GM12878 (cell line): ENCODE data around the gene NRXN3.

Source experiments
- BHLHE40 ChIP-seq, 2 experiments: fragments of 450-650 bp in 1 of 2; IDR thresholded peaks; 2 replicates each; pipeline ENCODE4 v1.6.1; 2011 to 2017; ENCODE audit warnings: low read depth in 2 of 2, borderline replicate concordance in 1 of 2, improper control_type of control experiment in 1 of 2, low read length in 1 of 2, mild to moderate bottlenecking in 1 of 2
- CBX5 ChIP-seq: sonication (generic); IDR thresholded peaks from 2 replicates; pipeline ENCODE4 v1.6.1; 2016; ENCODE audit warnings: low read depth, moderate library complexity, mild to moderate bottlenecking, inconsistent platforms
- EZH2 ChIP-seq: IDR thresholded peaks from 2 replicates; pipeline ENCODE4 v1.6.1; 2012; ENCODE audit warnings: low read depth, mild to moderate bottlenecking, control low read depth, inconsistent platforms, low read length, borderline replicate concordance; ENCODE audit not compliant: control insufficient read depth
- KLF5 ChIP-seq: fragments of 450-650 bp; IDR thresholded peaks from 2 replicates; pipeline ENCODE4 v1.6.1; 2014; ENCODE audit warnings: mild to moderate bottlenecking; ENCODE audit not compliant: partially characterized antibody
- RAD21 ChIP-seq: IDR thresholded peaks from 2 replicates; pipeline ENCODE4 v1.6.1; 2011; ENCODE audit warnings: mild to moderate bottlenecking, low read depth, low read length, moderate library complexity; ENCODE audit not compliant: insufficient read depth
- SRF ChIP-seq, 2 experiments: IDR thresholded peaks; 2 replicates each; pipeline ENCODE4 v1.6.1; 2011; ENCODE audit warnings: low read depth in 2 of 2, low read length in 2 of 2, mild to moderate bottlenecking in 1 of 2, moderate library complexity in 1 of 2
- TAF1 ChIP-seq: IDR thresholded peaks from 2 replicates; pipeline ENCODE4 v1.6.1; 2011; ENCODE audit warnings: mild to moderate bottlenecking, low read depth, low read length, borderline replicate concordance
- TARDBP ChIP-seq: IDR thresholded peaks from 2 replicates; pipeline ENCODE4 v1.6.1; 2016; ENCODE audit warnings: borderline replicate concordance
- TCF12 ChIP-seq: IDR thresholded peaks from 2 replicates; pipeline ENCODE4 v1.6.1; 2011; ENCODE audit warnings: low read depth, mild to moderate bottlenecking, low read length
- ZNF24 ChIP-seq: fragments of 450-650 bp; IDR thresholded peaks from 2 replicates; pipeline ENCODE4 v1.6.1; 2017; ENCODE audit warnings: antibody characterized with exemption, mild to moderate bottlenecking
- TF ChIP-seq, protein P1 (sequence below), 3 experiments: IDR thresholded peaks in 2 of 3; conservative IDR thresholded peaks in 1 of 3; 2 replicates each; pipeline ENCODE4 v1.5.1; 2011; ENCODE audit warnings: low read depth in 3 of 3, low read length in 3 of 3, mild to moderate bottlenecking in 3 of 3, control low read depth in 2 of 3, moderate library complexity in 2 of 3, inconsistent platforms in 1 of 3, mixed read lengths in 1 of 3; ENCODE audit not compliant: control insufficient read depth in 2 of 3, insufficient read depth in 1 of 3; ENCODE audit errors: extremely low read depth in 1 of 3

DNA sequence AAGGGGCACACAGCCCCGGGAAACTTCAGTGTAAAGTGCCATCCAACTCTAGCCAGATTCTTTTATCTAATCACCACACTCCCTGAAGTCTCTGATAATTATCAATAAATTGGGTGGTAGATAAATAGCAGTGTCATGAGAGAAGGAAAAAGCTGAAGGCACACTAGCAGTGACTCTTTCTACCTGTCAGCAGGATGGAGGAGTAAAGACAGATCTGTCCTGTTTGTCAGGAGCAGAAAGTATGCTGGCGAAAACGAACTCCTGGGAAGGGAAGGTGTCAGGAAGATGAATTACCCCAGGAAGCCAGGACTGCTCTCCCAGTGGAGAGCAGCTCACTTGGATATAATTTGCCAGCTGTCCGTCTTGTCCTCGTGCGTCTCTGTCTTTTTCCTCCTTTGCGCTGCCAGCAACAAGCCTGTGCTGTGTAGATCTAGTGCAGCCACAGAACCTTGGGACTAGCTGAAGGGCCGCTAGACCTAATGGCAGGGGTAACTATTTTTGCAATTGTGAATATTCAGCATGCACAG is 1059.3 kb downstream of the NRXN3 start:
- TF ChIP-seq KLF5 (no peak), BHLHE40 (IDR thresholded peaks at IDR 0.05; ENCODE audit: borderline replicate concordance in 1 of 2, low read depth in 2 of 2, low read length in 1 of 2) (no peak), TCF12 (no peak), EZH2 (no peak), TAF1 (no peak), CBX5 (no peak), SRF (IDR thresholded peaks at IDR 0.05; ENCODE audit: low read depth in 2 of 2, low read length in 2 of 2) (no peak), RAD21 (no peak), ZNF24 (no peak), TARDBP (no peak)
- TF ChIP-seq, protein P1, sequence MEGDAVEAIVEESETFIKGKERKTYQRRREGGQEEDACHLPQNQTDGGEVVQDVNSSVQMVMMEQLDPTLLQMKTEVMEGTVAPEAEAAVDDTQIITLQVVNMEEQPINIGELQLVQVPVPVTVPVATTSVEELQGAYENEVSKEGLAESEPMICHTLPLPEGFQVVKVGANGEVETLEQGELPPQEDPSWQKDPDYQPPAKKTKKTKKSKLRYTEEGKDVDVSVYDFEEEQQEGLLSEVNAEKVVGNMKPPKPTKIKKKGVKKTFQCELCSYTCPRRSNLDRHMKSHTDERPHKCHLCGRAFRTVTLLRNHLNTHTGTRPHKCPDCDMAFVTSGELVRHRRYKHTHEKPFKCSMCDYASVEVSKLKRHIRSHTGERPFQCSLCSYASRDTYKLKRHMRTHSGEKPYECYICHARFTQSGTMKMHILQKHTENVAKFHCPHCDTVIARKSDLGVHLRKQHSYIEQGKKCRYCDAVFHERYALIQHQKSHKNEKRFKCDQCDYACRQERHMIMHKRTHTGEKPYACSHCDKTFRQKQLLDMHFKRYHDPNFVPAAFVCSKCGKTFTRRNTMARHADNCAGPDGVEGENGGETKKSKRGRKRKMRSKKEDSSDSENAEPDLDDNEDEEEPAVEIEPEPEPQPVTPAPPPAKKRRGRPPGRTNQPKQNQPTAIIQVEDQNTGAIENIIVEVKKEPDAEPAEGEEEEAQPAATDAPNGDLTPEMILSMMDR (IDR thresholded peaks at IDR 0.05 in 2 of 3, conservative IDR thresholded peaks at IDR 0.05 in 1 of 3; ENCODE audit: control insufficient read depth in 2 of 3, extremely low read depth in 1 of 3, insufficient read depth in 1 of 3, low read depth in 3 of 3, low read length in 3 of 3) = no peak
